SU-DHL-6 (cell line): ENCODE results near the gene TMEM35B.

Experiments used
- H2AFZ ChIP-seq: fragments of 200-600 bp; sonication (generic); 2 replicates; pipeline ENCODE4 v1.6.1; 2014; ENCODE audit warnings: low read depth, mild to moderate bottlenecking, moderate library complexity, mixed read lengths, antibody characterized with exemption, low read length; ENCODE audit not compliant: severe bottlenecking
- H3F3A ChIP-seq: fragments of 200-600 bp; shearing (Covaris generic); 2 replicates; pipeline ENCODE4 v1.6.0; 2016; ENCODE audit warnings: antibody characterized with exemption, mild to moderate bottlenecking; ENCODE audit not compliant: insufficient read depth
- H3K27ac ChIP-seq: fragments of 200-600 bp; sonication (generic); 2 replicates; pipeline ENCODE4 v1.5.1; 2016; ENCODE audit warnings: low read depth, mild to moderate bottlenecking, low read length, moderate library complexity, mixed read lengths
- H3K27me3 ChIP-seq: fragments of 200-600 bp; sonication (generic), shearing (Covaris generic); 2 replicates; pipeline ENCODE4 v1.6.0; 2014; ENCODE audit warnings: mild to moderate bottlenecking, low read length
- H3K36me3 ChIP-seq: fragments of 200-600 bp; sonication (generic); 2 replicates; pipeline ENCODE4 v1.6.1; 2014; ENCODE audit warnings: mild to moderate bottlenecking, low read length, mixed read lengths
- H3K4me2 ChIP-seq: fragments of 300-600, 200-600 bp; shearing (Covaris generic), sonication (generic); 2 replicates; pipeline ENCODE4 v1.6.0; 2014; ENCODE audit warnings: low read length, low read depth, mild to moderate bottlenecking; ENCODE audit not compliant: poor library complexity, severe bottlenecking
- H3K4me3 ChIP-seq: fragments of 200-600 bp; sonication (generic); 2 replicates; pipeline ENCODE4 v1.5.1; 2014; ENCODE audit warnings: antibody characterized with exemption, low read length, mild to moderate bottlenecking, mixed read lengths; ENCODE audit not compliant: insufficient read depth, poor library complexity, severe bottlenecking
- H3K79me2 ChIP-seq: fragments of 200-600 bp; sonication (generic); 2 replicates; pipeline ENCODE4 v1.6.1; 2014; ENCODE audit warnings: mild to moderate bottlenecking, low read length, moderate library complexity; ENCODE audit not compliant: insufficient read depth
- H3K9ac ChIP-seq: fragments of 200-600 bp; sonication (generic); 2 replicates; pipeline ENCODE4 v1.7.0; 2014; ENCODE audit warnings: mild to moderate bottlenecking, low read length
- H3K9me2 ChIP-seq: fragments of 200-600 bp; sonication (generic); replicated peaks from 2 replicates; pipeline ENCODE4 v1.6.1; 2014; ENCODE audit warnings: low read length; ENCODE audit not compliant: insufficient read depth
- H3K9me3 ChIP-seq: fragments of 200-600 bp; sonication (generic); 2 replicates; pipeline ENCODE4 v1.6.1; 2014; ENCODE audit warnings: low read length, mixed read lengths; ENCODE audit not compliant: insufficient read depth
- H4K20me1 ChIP-seq: fragments of 200-600 bp; sonication (generic); 2 replicates; pipeline ENCODE4 v1.6.1; 2014; ENCODE audit warnings: low read depth, mild to moderate bottlenecking, antibody characterized with exemption, low read length, moderate library complexity, mixed read lengths
- CTCF ChIP-seq: fragments of 200-600 bp; sonication (generic); IDR thresholded peaks from one replicate; pipeline ENCODE4 v1.5.1; 2017; ENCODE audit warnings: antibody characterized with exemption, mild to moderate bottlenecking, low read length, moderate library complexity; ENCODE audit not compliant: insufficient read depth, poor library complexity, severe bottlenecking
- EZH2phosphoT487 ChIP-seq: fragments of 200-600 bp; sonication (generic), shearing (Covaris generic); conservative IDR thresholded peaks from 2 replicates; pipeline ENCODE4 v1.6.1; 2018; ENCODE audit warnings: mild to moderate bottlenecking, antibody characterized with exemption, low read length, moderate library complexity, mixed read lengths

Gene TMEM35B

GRCh38 chr1:35030756-35031446, 45.8 kb upstream of the TMEM35B start:
- Histone ChIP-seq H3K27ac (peak overlapping the region; percentile 68), H3K9me2 (no peaks in the 10 kb centered on the region), H2AFZ (peak overlapping the region; percentile 72), H3K4me2 (peak overlapping the region; percentile 98), H3K79me2 (peaks cover 19% of the 10 kb centered on the region), H3K4me3 (peak overlapping the region; percentile 88), H3K9ac (peak overlapping the region; percentile 80), H4K20me1 (no peaks in the 10 kb centered on the region), H3F3A (peaks cover 10% of the 10 kb centered on the region), H3K9me3 (peaks cover 13% of the 10 kb centered on the region; the same call in 1 of the 2 replicates), H3K27me3 (no peaks in the 10 kb centered on the region), H3K36me3 (peaks cover 13% of the 10 kb centered on the region)
- TF ChIP-seq EZH2phosphoT487, result no peak
- TF ChIP-seq CTCF, result no peak

DNA sequence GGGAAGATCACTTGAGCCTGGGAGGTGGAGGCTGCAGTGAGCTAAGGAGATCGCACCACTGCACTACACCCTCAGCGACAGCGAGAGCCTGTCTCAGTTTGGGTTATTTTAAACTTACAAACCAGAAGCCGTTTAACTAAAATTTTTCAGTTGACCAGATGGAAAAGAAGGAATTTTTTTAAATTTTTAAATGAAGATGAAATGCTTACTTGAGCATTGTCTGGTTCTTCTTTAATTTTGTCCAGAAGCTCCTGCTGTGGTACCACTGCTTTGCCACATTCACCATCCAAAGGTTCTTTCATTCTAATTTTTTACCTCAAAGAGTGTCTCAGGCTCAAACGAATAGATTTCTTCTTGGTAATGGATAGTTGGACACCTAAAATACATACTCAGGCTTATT, 45.2 kb upstream of the TMEM35B start:
- Histone ChIP-seq H3K27me3 (no peaks in the 10 kb centered on the region), H3K36me3 (peaks cover 13% of the 10 kb centered on the region), H3K4me3 (peak overlapping the region; percentile 88), H3K4me2 (peak overlapping the region; percentile 98), H3K27ac (peak overlapping the region; percentile 68), H2AFZ (peak overlapping the region; percentile 72), H3K9ac (peak overlapping the region; percentile 80), H3K9me3 (peaks cover 13% of the 10 kb centered on the region; the same call in 1 of the 2 replicates), H3K9me2 (no peaks in the 10 kb centered on the region), H3F3A (peaks cover 10% of the 10 kb centered on the region), H4K20me1 (no peaks in the 10 kb centered on the region), H3K79me2 (peaks cover 19% of the 10 kb centered on the region)
- no peak for TF ChIP-seq CTCF
- no peak for TF ChIP-seq EZH2phosphoT487

GRCh38 chr1:35029761-35030160, 44.6 kb upstream of the TMEM35B start:
- Histone ChIP-seq H3K27me3 (no peaks in the 10 kb centered on the region), H3K4me2 (peak overlapping the region; percentile 98), H3K9me2 (no peaks in the 10 kb centered on the region), H3K27ac (no peak overlapping the region), H3K79me2 (peaks cover 19% of the 10 kb centered on the region), H3K9me3 (peaks cover 13% of the 10 kb centered on the region; the same call in 1 of the 2 replicates), H4K20me1 (no peaks in the 10 kb centered on the region), H3K9ac (peak overlapping the region; percentile 80), H3K36me3 (peaks cover 13% of the 10 kb centered on the region), H3F3A (peaks cover 10% of the 10 kb centered on the region), H2AFZ (no peak overlapping the region), H3K4me3 (peak overlapping the region; percentile 88)
- TF ChIP-seq CTCF (no peak), EZH2phosphoT487 (no peak)
